GM12801 (cell line): ENCODE data around the gene MFNG.

Experiments used
- TF ChIP-seq, protein P1 (sequence below): IDR thresholded peaks from one replicate; pipeline ENCODE4 v1.5.1; 2011; ENCODE audit warnings: control low read depth; ENCODE audit not compliant: insufficient read length; ENCODE audit errors: extremely low read depth

Gene MFNG

DNA sequence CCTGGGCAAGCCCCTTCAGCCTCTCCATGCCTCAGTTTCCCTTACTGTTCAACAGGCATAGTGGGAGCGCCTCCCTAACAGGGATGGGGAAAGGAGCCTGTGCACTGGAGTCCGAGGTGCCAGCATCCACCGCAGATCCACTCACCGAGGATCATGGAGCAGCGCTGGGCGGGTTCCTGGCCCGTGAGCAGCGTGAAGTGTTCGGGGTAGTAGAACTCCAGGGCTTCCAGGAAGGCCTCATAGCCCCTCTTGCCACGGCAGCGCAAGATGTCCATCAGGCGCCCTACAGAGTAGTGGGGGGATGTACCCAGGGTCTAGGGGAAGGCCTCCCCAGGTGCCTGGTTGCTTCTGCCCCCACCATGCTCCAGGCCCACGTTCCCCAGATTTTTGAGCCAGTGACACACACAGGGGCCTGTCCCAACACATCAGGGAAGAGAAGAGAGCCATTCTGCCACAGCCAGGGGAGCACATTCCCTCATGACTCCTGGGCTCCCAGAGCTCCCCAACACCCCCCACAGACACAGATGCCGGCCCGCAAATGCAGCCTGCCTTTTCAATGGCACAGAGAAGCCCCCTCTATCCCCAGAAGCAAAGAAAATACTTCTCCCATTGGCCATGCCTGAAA, 31.8 kb upstream of the MFNG start:
- TF ChIP-seq, protein P1, sequence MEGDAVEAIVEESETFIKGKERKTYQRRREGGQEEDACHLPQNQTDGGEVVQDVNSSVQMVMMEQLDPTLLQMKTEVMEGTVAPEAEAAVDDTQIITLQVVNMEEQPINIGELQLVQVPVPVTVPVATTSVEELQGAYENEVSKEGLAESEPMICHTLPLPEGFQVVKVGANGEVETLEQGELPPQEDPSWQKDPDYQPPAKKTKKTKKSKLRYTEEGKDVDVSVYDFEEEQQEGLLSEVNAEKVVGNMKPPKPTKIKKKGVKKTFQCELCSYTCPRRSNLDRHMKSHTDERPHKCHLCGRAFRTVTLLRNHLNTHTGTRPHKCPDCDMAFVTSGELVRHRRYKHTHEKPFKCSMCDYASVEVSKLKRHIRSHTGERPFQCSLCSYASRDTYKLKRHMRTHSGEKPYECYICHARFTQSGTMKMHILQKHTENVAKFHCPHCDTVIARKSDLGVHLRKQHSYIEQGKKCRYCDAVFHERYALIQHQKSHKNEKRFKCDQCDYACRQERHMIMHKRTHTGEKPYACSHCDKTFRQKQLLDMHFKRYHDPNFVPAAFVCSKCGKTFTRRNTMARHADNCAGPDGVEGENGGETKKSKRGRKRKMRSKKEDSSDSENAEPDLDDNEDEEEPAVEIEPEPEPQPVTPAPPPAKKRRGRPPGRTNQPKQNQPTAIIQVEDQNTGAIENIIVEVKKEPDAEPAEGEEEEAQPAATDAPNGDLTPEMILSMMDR, result no peak

DNA sequence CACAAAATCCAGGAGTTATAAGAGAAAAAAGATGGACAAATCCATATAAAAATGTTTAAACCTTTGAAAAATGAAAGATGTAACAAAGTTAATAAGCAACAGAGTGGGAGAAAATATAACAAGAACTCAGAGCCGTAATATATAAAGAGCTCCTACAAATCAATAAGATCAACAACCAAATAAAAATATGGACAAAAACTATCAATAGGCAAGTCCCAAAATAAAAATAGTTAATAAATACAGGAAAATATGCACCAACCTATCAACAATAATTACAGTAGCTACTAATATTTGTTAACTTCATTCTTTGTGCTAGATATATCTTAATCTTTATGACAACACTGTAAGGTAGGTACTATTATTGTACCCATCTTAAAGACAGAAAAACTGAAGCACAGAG, 30.3 kb upstream of the MFNG start:
- TF ChIP-seq, protein P1, result no peak

DNA sequence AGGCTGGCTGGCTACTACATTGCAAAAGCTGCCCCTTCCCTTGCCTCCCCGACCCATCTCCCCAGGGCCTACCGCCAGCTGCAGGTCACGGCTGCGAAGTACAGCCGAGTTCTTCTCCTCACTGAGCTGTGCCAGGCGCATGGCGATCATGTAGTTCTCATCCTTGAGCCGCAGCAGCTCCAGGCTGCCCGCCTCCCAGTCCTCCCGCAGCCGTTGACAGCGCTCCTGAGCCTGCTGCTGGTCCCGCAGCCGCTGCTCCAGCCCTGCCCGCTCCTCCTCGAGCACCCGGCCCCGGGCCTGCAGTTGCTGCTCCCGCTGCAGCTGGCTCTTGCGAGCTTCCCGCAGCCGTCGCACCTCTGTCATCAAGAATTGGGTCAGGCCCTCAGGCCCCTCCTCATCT, 29.7 kb upstream of the MFNG start:
- TF ChIP-seq, protein P1, result no peak

DNA sequence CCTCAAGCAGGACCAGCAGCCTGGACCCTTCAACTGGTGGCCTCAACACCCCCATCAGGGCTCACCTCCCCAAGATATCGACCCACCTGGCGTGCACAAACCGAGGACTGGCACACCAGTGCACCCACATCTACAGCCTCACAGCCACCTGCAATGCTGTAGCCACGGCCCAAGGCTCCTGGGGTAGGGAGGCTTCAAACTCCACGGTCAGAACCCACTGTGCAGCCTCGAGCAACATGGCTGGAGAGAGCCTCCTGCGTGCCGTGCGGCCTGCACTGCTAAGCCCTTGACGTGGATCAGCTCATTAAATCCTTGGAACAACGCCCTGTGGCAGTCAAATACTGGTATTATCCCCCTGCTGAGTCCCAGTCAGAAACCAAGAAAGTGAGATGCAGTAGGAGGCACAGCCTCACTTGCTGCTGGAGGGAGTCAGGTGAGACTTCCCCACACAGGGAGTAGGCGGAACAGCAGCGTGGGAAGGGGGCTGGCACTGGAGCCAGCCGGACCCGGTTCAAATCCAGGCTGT, 28.4 kb upstream of the MFNG start:
- TF ChIP-seq, protein P1, result no peak

DNA sequence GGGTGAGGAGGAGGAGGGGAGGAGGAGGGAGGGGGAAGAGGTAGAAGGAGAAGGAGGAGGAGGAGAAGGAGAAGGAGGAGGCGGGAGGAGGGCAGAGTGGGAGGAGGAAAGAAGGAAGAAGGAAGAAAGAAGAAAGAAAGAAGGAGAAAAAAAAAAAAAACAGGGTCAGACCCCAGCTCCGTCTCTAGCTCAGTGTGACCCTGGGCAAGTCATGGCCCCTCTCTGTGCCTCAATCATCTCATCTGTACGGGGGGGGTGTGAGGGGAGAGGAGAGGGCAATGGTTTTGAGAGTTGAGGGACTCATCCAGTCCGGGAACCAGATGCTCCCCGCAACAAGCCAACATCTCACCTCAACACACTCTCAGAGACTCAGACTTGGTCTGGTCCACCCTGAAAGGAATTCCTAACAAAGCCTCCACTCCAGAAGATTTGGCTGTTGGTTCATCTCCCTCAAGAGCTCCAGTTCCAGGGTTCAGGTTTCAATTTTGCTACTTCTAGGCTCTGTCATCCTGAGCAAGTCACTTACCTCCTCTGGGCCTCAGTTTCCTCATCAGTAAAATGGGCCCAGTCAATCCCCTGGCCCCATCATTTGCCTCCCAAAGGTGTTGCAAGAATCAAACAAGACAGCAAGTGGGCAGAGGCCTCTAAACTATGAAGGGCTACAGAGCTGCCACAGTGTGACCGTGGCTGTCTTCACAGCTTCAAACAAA, 25.4 kb upstream of the MFNG start:
- TF ChIP-seq, protein P1, result no peak

DNA sequence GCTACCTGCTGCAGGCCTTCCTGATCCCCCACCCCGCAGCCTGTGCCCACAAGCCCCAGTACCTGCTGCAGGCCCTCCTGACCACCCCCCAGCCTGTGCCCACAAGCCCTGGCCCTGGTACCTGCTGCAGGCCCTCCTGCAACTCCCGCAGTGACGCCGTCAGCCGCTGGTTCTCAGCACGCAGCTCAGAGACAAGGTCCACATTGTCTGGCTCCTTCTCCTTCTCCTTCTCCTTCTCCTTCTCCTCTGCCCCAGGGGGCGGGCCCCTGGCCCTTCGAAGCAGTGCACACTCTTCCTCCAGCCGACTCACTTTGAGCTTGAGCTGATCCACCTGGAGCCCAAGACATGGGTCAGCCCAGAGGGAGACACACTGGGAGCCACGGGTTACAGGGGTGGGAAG, 23.9 kb upstream of the MFNG start:
- TF ChIP-seq, protein P1, result no peak

DNA sequence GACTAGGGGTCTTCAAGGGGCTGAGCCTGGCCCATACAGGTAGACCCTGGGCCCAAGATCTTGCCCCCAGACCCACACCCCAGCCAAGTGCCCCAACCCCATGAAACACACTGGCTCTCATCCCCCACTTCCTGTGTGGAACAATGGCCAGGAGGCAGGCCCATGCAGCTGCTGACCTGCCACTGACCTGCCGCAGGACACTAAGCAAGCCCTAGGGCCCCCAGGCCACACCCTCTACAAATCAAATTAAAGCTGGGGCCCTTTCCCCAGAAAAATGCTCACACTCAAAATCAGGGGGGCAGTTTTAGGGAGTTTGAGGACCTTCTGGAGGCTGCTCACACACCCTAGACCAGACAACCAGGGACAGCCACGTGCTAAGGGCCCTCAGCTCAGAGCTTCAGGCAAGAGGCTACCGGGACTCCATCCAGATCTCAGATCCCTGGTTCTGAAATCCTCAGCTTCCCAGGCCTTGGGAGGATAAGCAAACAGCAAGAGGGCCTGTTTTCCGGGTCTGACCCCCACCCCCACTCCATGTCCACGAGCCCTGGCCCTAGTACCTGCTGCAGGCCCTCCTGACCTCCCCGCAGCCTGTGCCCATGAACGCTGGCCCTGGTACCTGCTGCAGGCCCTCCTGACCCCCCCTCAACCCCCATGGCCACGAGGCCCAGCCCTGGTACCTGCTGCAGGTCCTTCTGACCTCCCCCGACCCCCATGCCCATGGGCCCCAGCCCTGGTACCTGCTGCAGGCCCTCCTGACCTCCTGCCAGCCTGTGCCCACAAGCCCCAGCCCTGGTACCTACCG, 23.1 kb upstream of the MFNG start:
- TF ChIP-seq, protein P1, result no peak
